ENCODE measurements around the gene ASGR2.

ASGR2 gene

GRCh38 chr17:7112510-7113108 lies 2.0 kb downstream of the ASGR2 start:
- DNase-seq (ENCODE audit: low read depth), result no peak
- no peak overlapping the region for H3K4me3 ChIP-seq (ENCODE audit: low read depth, low read length)
- no peak for TF ChIP-seq CTCF (IDR thresholded peaks at IDR 0.05; ENCODE audit: control insufficient read depth, extremely low read depth, insufficient read depth)

- H3K4me3 ChIP-seq (ENCODE audit: low read depth, low read length), result no peak overlapping the region
- no peak for TF ChIP-seq CTCF (IDR thresholded peaks at IDR 0.05; ENCODE audit: control insufficient read depth, extremely low read depth, insufficient read depth)
- DNase-seq (ENCODE audit: low read depth), result no peak
These were observed 2.7 kb downstream of the ASGR2 start for GRCh38 chr17:7111784-7112509.

GRCh38 chr17:7110617-7111306 lies 3.9 kb downstream of the ASGR2 start:
- no peak for DNase-seq (ENCODE audit: low read depth)
- no peak for TF ChIP-seq CTCF (IDR thresholded peaks at IDR 0.05; ENCODE audit: control insufficient read depth, extremely low read depth, insufficient read depth)

GRCh38 chr17:7109461-7110322 lies 4.9 kb downstream of the ASGR2 start:
- DNase-seq (ENCODE audit: low read depth), result no peak
- no peak overlapping the region for H3K4me3 ChIP-seq (ENCODE audit: low read depth, low read length)
- no peak for TF ChIP-seq CTCF (IDR thresholded peaks at IDR 0.05; ENCODE audit: control insufficient read depth, extremely low read depth, insufficient read depth)

More at GRCh38 chr17:7110617-7111306, 3.9 kb downstream of the ASGR2 start:
- no peak overlapping the region for H3K4me3 ChIP-seq (ENCODE audit: low read depth, low read length)

GRCh38 chr17:7108981-7109380 lies 5.6 kb downstream of the ASGR2 start:
- TF ChIP-seq CTCF (IDR thresholded peaks at IDR 0.05; ENCODE audit: control insufficient read depth, extremely low read depth, insufficient read depth), result no peak
- H3K4me3 ChIP-seq (ENCODE audit: low read depth, low read length), result no peak overlapping the region
- DNase-seq (ENCODE audit: low read depth), result no peak

GRCh38 chr17:7108560-7108925 lies 6.1 kb downstream of the ASGR2 start:
- TF ChIP-seq CTCF (IDR thresholded peaks at IDR 0.05; ENCODE audit: control insufficient read depth, extremely low read depth, insufficient read depth), result no peak
- DNase-seq (ENCODE audit: low read depth), result no peak
- H3K4me3 ChIP-seq (ENCODE audit: low read depth, low read length), result no peak overlapping the region

All from LNCaP clone FGC (cell line).